Activated naive CD4-positive, alpha-beta T cell treated with anti-CD3 and anti-CD28 coated beads for 36 hours (primary cell): Measurements from ENCODE around the gene CLEC1A. TPM values are rescaled to one million over a fixed set of nuclear protein-coding genes. Genes with fewer than 3 reads are reported as not detected.

Experiments used
- CTCF ChIA-PET: fragments of 350-600 bp; sonication (Branson Sonifier 250); formaldehyde crosslinking; loops from one replicate; lab custom pipeline; 2021; ENCODE audit warnings: antibody characterized with exemption; lab: Charles Lee
- DNase-seq: peaks from one replicate; pipeline ENCODE4 v3.0.0-alpha.2; 2020
- H3K27ac Mint-ChIP-seq: one replicate; pipeline ENCODE4 v1.8.0; 2021; ENCODE audit warnings: mild to moderate bottlenecking, mixed read lengths
- H3K27me3 Mint-ChIP-seq: one replicate; pipeline ENCODE4 v1.8.0; 2021; ENCODE audit warnings: low read depth, mixed read lengths
- H3K36me3 Mint-ChIP-seq: one replicate; pipeline ENCODE4 v1.8.0; 2021; ENCODE audit warnings: low read depth, mixed read lengths
- H3K4me1 Mint-ChIP-seq: one replicate; pipeline ENCODE4 v1.8.0; 2021; ENCODE audit warnings: low read depth, mixed read lengths
- H3K4me3 Mint-ChIP-seq: one replicate; pipeline ENCODE4 v1.8.0; 2021; ENCODE audit warnings: mild to moderate bottlenecking, moderate library complexity, mixed read lengths
- H3K9me3 Mint-ChIP-seq: one replicate; pipeline ENCODE4 v1.8.0; 2021; ENCODE audit warnings: mixed read lengths
- intact Hi-C: fragments of 100-400 bp; cut with micrococcal nuclease; formaldehyde crosslinking; loops from one replicate; pipeline ENCODE4 v1.15.1; 2023
- total RNA-seq, 2 experiments: library from RNA; stranded (reverse); gene quantifications; one replicate each; pipeline ENCODE4 v1.2.3, GENCODE V29; 2021

CLEC1A gene
- total RNA-seq, 2 experiments from 2014 or later: not detected

- Mint-ChIP-seq H3K4me3 (no peak overlapping the region), H3K36me3 (no peaks in the 10 kb centered on the region), H3K9me3 (no peaks in the 10 kb centered on the region), H3K27me3 (peaks cover 6% of the 10 kb centered on the region), H3K27ac (no peak overlapping the region), H3K4me1 (no peaks in the 10 kb centered on the region)
- CTCF ChIA-PET: no interaction called here
- DNase-seq: no peak
- intact Hi-C loops: no loop called here
These were observed 23.9 kb upstream of the CLEC1A start for GRCh38 chr12:10122689-10123088.

GRCh38 chr12:10121278-10121677 is 22.5 kb upstream of the CLEC1A start:
- Mint-ChIP-seq H3K4me1 (no peaks in the 10 kb centered on the region), H3K27me3 (peaks cover 2% of the 10 kb centered on the region), H3K9me3 (no peaks in the 10 kb centered on the region), H3K36me3 (no peaks in the 10 kb centered on the region), H3K27ac (no peak overlapping the region), H3K4me3 (no peak overlapping the region)
- DNase-seq: no peak
- CTCF ChIA-PET: no interaction called here
- intact Hi-C loops: no loop called here

GRCh38 chr12:10119066-10119465 is 20.3 kb upstream of the CLEC1A start:
- no peaks in the 10 kb centered on the region for H3K9me3 Mint-ChIP-seq
- DNase-seq: no peak
- H3K27ac Mint-ChIP-seq: no peak overlapping the region
- H3K27me3 Mint-ChIP-seq: no peaks in the 10 kb centered on the region
- no peak overlapping the region for H3K4me3 Mint-ChIP-seq
- intact Hi-C loops: no loop called here
- H3K4me1 Mint-ChIP-seq: no peaks in the 10 kb centered on the region
- H3K36me3 Mint-ChIP-seq: no peaks in the 10 kb centered on the region
- CTCF ChIA-PET: no interaction called here

- CTCF ChIA-PET: no interaction called here
- Mint-ChIP-seq H3K27me3 (no peaks in the 10 kb centered on the region), H3K4me1 (no peaks in the 10 kb centered on the region), H3K27ac (no peak overlapping the region), H3K36me3 (no peaks in the 10 kb centered on the region), H3K4me3 (no peak overlapping the region), H3K9me3 (no peaks in the 10 kb centered on the region)
- intact Hi-C loops: no loop called here
- DNase-seq: no peak
These were observed 17.1 kb upstream of the CLEC1A start for GRCh38 chr12:10115890-10116289.

GRCh38 chr12:10115311-10115710 is 16.5 kb upstream of the CLEC1A start:
- H3K9me3 Mint-ChIP-seq: no peaks in the 10 kb centered on the region
- no peak overlapping the region for H3K27ac Mint-ChIP-seq
- H3K36me3 Mint-ChIP-seq: no peaks in the 10 kb centered on the region
- intact Hi-C loops: no loop called here
- no peaks in the 10 kb centered on the region for H3K4me1 Mint-ChIP-seq
- H3K27me3 Mint-ChIP-seq: no peaks in the 10 kb centered on the region
- CTCF ChIA-PET: interaction anchor here (1.1 kb wide), 1 partner anchor 82 kb away, joined by 3 read pairs; no protein-coding TSS in a partner anchor
- no peak overlapping the region for H3K4me3 Mint-ChIP-seq
- DNase-seq: no peak

- intact Hi-C loops: no loop called here
- no peak for DNase-seq
- Mint-ChIP-seq H3K4me1 (no peaks in the 10 kb centered on the region), H3K9me3 (no peaks in the 10 kb centered on the region), H3K27me3 (no peaks in the 10 kb centered on the region), H3K36me3 (no peaks in the 10 kb centered on the region), H3K4me3 (no peak overlapping the region), H3K27ac (no peak overlapping the region)
- CTCF ChIA-PET: no interaction called here
These were observed 15.1 kb upstream of the CLEC1A start for GRCh38 chr12:10113920-10114319.

- no peaks in the 10 kb centered on the region for H3K36me3 Mint-ChIP-seq
- H3K4me3 Mint-ChIP-seq: no peak overlapping the region
- CTCF ChIA-PET: no interaction called here
- no peaks in the 10 kb centered on the region for H3K4me1 Mint-ChIP-seq
- no peaks in the 10 kb centered on the region for H3K27me3 Mint-ChIP-seq
- no peak overlapping the region for H3K27ac Mint-ChIP-seq
- no peaks in the 10 kb centered on the region for H3K9me3 Mint-ChIP-seq
- intact Hi-C loops: no loop called here
- DNase-seq: no peak
These were observed 14.3 kb upstream of the CLEC1A start for GRCh38 chr12:10113075-10113474.

GRCh38 chr12:10111451-10111850 is 12.7 kb upstream of the CLEC1A start:
- peaks cover 2% of the 10 kb centered on the region for H3K9me3 Mint-ChIP-seq
- CTCF ChIA-PET: no interaction called here
- H3K27ac Mint-ChIP-seq: no peak overlapping the region
- DNase-seq: no peak
- no peaks in the 10 kb centered on the region for H3K27me3 Mint-ChIP-seq
- no peak overlapping the region for H3K4me3 Mint-ChIP-seq
- intact Hi-C loops: no loop called here
- no peaks in the 10 kb centered on the region for H3K4me1 Mint-ChIP-seq
- H3K36me3 Mint-ChIP-seq: no peaks in the 10 kb centered on the region

GRCh38 chr12:10110256-10110844 is 11.6 kb upstream of the CLEC1A start:
- Mint-ChIP-seq H3K9me3 (peaks cover 2% of the 10 kb centered on the region), H3K27ac (no peak overlapping the region), H3K4me3 (no peak overlapping the region), H3K36me3 (no peaks in the 10 kb centered on the region), H3K4me1 (no peaks in the 10 kb centered on the region), H3K27me3 (no peaks in the 10 kb centered on the region)
- DNase-seq: no peak
- CTCF ChIA-PET: no interaction called here
- intact Hi-C loops: no loop called here

- Mint-ChIP-seq H3K27ac (no peak overlapping the region), H3K27me3 (peaks cover 3% of the 10 kb centered on the region), H3K4me1 (no peaks in the 10 kb centered on the region), H3K36me3 (no peaks in the 10 kb centered on the region), H3K4me3 (no peak overlapping the region), H3K9me3 (peaks cover 2% of the 10 kb centered on the region)
- no peak for DNase-seq
- CTCF ChIA-PET: no interaction called here
- intact Hi-C loops: no loop called here
These were observed 3.5 kb upstream of the CLEC1A start for GRCh38 chr12:10102322-10102721.

GRCh38 chr12:10101648-10102220 is 2.9 kb upstream of the CLEC1A start:
- no peaks in the 10 kb centered on the region for H3K4me1 Mint-ChIP-seq
- CTCF ChIA-PET: no interaction called here
- intact Hi-C loops: no loop called here

GRCh38 chr12:10101042-10101579 is 2.3 kb upstream of the CLEC1A start:
- DNase-seq: no peak
- Mint-ChIP-seq H3K4me3 (no peak overlapping the region), H3K27me3 (peaks cover 3% of the 10 kb centered on the region), H3K4me1 (no peaks in the 10 kb centered on the region), H3K36me3 (no peaks in the 10 kb centered on the region), H3K9me3 (no peaks in the 10 kb centered on the region), H3K27ac (no peak overlapping the region)
- intact Hi-C loops: no loop called here
- CTCF ChIA-PET: interaction anchor here (0.6 kb wide), 1 partner anchor 578 kb away, joined by 3 read pairs; no protein-coding TSS in a partner anchor

More at GRCh38 chr12:10101648-10102220, 2.9 kb upstream of the CLEC1A start:
- Mint-ChIP-seq H3K27ac (no peak overlapping the region), H3K27me3 (peaks cover 3% of the 10 kb centered on the region), H3K9me3 (no peaks in the 10 kb centered on the region), H3K36me3 (no peaks in the 10 kb centered on the region), H3K4me3 (no peak overlapping the region)
- DNase-seq: no peak

GRCh38 chr12:10097521-10097920 is 1.3 kb downstream of the CLEC1A start:
- intact Hi-C loops: no loop called here
- DNase-seq: no peak
- Mint-ChIP-seq H3K4me1 (no peaks in the 10 kb centered on the region), H3K27ac (no peak overlapping the region), H3K4me3 (no peak overlapping the region), H3K9me3 (no peaks in the 10 kb centered on the region), H3K36me3 (no peaks in the 10 kb centered on the region), H3K27me3 (no peaks in the 10 kb centered on the region)
- CTCF ChIA-PET: no interaction called here
